HG02973 (cell line): ENCODE data around the gene ITPRID2.
A peak's percentile ranks its signal among the peaks of the same experiment; 100 is the strongest.
"Not testable (repeated sequence)": the region's sequence is repeated elsewhere in the genome, so short reads cannot be mapped to it uniquely, and the experiment has no call there.

Experiments
- ATAC-seq: cut with Tn5 transposase; IDR thresholded peaks from one replicate; pipeline ENCODE4 v1.9.1; 2021; ENCODE audit warnings: moderate library complexity; ENCODE audit not compliant: unreplicated experiment

ITPRID2 gene

DNA sequence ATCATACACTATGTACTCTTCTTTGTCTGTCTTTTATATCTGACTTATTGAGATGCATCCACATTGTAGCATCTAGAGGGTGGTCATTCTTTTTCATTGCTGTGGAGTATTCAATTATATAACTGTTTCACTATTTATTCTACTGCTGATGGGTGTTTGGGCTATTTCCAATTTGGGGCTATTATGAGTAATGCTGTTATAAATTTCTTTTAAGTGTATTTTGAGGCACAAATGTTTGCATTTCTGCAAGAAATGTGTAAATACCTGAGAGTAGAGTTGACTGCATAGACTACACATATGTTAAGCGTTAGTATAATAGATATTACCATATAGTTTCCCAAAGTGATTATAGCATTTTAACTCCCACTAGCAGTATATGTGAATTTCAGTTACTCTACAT, 67.2 kb downstream of the ITPRID2 start:
- no peak for ATAC-seq

DNA sequence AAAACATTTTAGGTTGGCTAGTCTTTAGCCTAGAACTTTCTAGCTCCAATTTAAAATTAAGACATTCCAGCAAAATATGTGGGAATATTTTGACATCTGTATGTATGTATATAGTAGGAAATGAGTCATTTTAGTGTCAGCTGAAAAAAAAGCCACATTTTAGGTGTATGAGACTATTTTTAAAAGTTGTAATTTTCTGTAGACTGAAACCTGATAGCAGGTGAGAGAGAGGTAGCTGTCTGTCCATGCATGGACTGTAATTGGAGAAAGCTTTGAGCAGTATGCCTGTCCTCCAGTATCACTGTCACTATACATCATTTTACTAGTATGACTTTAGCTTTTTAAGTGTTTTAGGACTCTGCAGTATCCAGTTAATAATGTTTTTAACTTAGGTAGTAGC, 68.0 kb downstream of the ITPRID2 start:
- ATAC-seq = no peak

DNA sequence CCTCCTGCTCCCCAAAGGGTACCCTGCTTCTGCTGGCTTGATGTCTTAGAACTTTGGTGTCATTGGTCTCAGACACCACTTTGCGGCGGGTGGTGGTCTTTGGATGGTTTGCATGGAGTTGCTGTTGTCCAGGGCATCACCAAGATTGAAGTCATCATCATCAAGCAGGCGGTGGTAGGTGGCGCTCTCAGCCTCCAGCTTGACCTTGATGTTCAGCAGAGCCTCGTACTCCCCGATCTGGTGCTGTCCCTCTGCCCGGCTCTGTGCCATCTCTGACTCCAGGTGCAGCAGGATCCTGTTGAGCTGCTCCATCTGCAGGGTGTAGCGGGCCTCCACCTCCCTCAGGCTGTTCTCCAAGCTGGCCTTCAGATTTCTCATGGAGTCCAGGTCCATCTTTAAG, 69.6 kb downstream of the ITPRID2 start:
- ATAC-seq = not testable (repeated sequence)

DNA sequence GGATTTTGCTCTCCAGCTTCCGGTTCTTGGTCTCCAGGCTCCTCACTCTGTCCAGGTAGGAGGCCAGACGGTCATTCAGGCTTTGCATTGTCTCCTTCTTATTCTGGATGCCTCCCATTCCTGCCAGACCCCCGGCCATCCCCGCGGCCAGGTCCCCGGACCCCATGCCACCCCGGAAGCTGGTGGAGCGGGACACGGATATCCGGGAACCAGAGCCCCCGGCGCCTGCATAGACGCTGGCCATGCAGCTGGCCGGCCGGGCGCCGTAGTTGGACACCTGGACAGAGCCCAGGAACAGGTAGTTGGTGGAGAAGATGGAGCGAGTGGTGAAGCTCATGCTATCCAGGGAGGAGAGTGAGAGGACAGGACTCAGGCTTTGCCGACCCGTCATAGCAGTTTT, 70.6 kb downstream of the ITPRID2 start:
- no peak for ATAC-seq

DNA sequence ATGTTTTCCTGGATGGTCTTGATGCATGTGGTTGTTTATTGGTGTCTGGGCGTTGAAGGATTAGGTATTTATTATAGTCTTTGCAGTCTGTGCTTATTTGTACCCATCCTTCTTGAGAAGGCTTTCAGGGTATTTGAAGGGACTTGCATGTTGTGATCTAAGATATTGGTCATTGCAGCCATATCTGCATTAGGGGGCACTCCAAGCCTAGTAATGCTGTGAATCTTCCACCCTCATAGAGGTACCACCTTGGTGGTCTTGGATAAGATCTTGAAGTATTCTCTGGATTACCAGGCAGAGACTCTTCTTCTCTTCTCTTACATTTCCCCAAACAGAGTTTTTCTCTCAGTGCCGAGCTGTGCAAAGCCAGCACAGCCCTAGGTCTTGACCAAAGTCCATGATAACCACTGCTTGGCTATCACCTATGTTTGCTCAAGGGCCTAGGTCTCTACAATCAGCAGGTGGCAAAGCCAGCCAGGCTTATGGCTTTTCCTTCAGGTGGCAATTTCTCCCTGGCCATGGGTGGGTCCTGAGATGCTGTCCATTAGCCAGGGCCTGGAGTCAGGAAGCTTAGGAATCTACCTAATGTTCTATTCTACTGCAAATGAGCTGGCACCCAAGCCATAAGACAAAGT, 78.7 kb downstream of the ITPRID2 start:
- no peak for ATAC-seq

DNA sequence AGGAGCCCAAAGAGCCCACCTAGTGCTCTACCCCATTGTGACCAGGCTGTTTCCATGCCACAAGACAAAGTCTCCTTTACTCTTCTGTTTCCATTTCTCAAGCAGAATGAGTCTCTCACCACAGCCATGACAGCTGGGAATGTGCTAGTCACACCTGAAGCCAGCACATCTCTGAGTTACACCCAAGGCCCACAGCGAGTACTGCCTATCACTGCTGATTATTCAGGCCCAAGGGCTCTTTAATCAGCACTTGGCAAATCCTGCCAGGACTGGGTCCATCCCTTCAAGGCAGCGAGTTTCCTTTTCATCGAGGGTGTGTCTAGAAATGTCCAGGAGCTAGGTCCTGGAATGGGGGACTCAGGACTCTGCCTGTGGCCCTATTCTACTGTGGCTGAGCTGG, 79.5 kb downstream of the ITPRID2 start:
- no peak for ATAC-seq

DNA sequence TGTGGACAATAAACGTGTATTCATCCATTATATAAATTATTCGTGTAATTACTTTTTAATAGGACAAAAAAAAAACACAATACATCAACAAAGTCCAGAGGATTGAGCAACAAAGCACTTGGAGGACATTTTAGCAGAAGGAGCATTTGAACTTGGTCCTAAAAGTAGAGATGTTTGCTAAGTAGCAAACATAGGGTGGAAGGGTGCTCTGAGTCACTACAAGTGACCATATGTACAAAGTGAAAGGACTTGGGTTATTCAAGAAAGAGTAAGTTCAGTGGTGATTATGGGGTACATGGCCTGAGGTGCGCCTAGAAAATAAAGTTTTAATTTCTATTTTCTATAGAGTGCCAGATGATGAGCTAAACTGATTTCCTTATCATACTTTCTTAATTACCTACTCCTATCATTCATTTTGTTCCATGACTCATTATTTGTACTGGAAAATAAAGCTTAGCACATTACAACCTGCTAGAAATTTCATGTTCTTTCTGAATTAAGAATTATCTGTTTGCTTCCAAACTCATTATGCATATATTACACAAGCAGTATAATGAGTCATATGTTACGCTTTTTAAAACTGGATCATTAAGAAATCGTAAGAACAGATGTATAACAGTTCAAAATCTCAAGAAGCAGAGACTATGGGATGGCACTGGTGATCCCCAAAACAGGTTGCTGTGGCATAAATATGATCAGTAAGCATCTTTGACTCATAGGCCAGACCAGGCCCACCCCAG, 81.1 kb downstream of the ITPRID2 start:
- no peak for ATAC-seq

DNA sequence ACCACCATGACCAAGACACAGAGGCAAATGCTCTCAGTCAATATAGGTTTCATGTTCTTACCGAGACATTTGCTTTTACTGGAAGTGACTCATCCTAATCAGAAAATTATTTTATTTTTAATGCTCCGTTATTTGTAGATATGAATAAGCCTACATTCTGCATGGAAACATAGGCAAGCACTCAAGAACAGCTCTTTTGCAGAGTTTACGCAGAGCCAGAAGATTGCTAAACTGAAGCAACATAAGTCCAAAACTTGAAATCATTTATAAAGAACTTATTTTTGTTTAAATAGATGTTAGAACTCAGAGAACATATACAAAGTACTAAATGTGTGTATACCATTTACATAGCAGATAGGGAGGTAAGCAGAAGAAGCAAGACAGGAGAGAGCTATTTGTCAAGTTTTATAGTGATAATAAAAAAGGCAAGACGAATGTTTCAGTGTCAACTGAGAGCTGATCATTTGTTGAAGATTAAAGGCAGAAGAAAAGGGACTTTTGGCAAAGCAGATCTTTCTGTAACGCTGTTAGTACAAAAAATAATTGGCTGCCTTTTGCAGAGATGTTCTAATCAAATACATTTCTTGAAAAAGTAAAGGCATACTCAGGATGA, 81.7 kb downstream of the ITPRID2 start:
- no peak for ATAC-seq

DNA sequence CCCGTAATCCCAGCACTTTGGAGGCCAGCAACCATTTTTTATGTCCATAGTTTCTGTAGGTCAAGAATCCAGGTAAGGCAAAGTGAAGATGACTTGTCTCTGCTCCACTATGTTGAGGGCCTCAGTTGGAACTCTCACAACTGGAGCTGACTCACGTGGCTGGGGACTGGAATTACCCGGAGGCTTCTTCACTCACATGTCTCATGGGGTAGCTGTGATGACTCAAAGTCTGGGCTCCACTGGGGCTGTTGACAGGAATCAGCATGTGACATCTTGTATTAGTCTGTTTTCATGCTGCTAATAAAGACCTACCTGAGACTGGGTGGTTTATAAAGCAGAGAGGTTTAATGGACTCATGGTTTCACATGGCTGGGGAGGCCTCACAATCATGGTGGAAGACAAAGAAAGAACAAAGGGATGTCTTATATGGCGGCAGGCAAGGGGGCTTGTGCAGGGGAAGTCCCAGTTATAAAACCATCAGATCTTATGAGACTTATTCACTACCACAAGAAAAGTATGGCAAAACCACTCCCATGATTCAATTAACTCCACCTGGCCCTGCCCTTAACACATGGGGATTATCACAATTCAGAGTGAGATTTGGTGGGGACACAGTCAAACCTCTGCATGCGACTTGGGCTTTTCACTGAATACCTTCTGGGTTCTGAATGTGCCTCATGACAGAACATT, 86.3 kb downstream of the ITPRID2 start:
- ATAC-seq = peak; percentile 56

DNA sequence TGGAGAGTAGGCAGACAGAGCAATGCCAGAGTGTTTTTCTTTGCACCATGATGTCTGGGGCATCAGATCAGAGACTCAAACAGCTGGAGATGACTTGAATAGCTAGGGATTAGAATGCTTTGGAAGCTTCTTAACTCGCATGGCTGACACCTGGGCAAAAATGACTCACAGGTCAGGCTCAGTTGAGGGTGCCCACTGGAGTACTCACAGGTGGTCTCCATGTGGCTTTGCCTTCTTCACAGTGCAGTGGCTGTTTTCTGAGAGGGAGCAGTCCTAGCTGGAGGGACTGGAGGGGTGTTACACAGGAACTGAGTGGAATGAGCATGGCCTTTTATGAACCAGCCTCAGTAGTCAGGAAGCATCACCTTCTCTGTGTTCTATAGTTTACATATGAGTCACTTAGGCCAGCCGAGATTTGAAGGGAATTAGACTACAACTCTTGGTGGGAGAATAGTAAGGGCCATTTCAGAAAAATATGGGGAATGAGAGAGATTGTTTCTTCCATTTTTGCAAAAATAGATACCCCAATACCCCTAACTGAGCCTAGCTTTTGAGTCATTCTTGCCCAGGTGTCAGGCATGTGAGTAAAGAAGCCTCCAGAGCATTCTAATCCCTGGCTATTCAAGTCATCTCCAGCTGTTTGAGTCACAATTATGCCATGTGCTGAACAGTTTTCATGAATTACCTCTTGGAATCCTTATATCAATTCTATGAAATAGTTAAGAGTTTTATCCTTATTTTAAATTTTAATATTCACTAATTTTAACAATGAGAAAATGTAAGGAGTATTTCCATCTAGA, 87.0 kb downstream of the ITPRID2 start:
- no peak for ATAC-seq
